Esophagus (tissue), 2 donors: Measurements from ENCODE around the gene PIWIL1. TPM values are rescaled to one million over a fixed set of nuclear protein-coding genes. Genes with fewer than 3 reads are reported as not detected.

ENCODE experiments used
- H3K27ac ChIP-seq, 2 donors: one replicate each; pipeline ENCODE4 v1.5.1; 2013; ENCODE audit warnings: low read depth in 2 of 2, mild to moderate bottlenecking in 2 of 2, inconsistent platforms in 1 of 2, low read length in 1 of 2, moderate library complexity in 1 of 2
- H3K27me3 ChIP-seq, 2 donors: one replicate each; pipeline ENCODE4 v1.6.1; 2013; ENCODE audit warnings: low read length in 2 of 2, control low read depth in 1 of 2, mild to moderate bottlenecking in 1 of 2; ENCODE audit not compliant: insufficient read depth in 2 of 2, control insufficient read depth in 1 of 2
- H3K36me3 ChIP-seq, 2 donors: one replicate each; pipeline ENCODE4 v1.6.1; 2013; ENCODE audit warnings: low read length in 1 of 2; ENCODE audit not compliant: control insufficient read depth in 2 of 2, insufficient read depth in 2 of 2
- H3K4me1 ChIP-seq, 2 donors: one replicate each; pipeline ENCODE4 v1.6.1; 2013; ENCODE audit warnings: low read length in 1 of 2; ENCODE audit not compliant: control insufficient read depth in 2 of 2, insufficient read depth in 2 of 2
- H3K4me3 ChIP-seq, 2 donors: one replicate each; pipeline ENCODE4 v1.5.1; 2013; ENCODE audit warnings: low read length in 2 of 2, mild to moderate bottlenecking in 2 of 2, low read depth in 1 of 2, moderate library complexity in 1 of 2
- H3K9me3 ChIP-seq, 2 donors: one replicate each; pipeline ENCODE4 v1.6.1; 2013; ENCODE audit warnings: mild to moderate bottlenecking in 2 of 2, low read depth in 1 of 2, low read length in 1 of 2, moderate library complexity in 1 of 2; ENCODE audit not compliant: control insufficient read depth in 2 of 2, insufficient read depth in 1 of 2
- WGBS, 2 donors: extraction: QIAGEN DNeasy Blood & Tissue Kit; methylation state at CpG; one replicate each; pipeline ENCODE4 v1.1.7; 2013; 5-methylcytosine and 5-hydroxymethylcytosine counted together
- polyA plus RNA-seq, 2 donors: library from polyadenylated mRNA; stranded (reverse); fragments of 200-250 nt; gene quantifications; one replicate each; pipeline ENCODE4 v1.2.3, GENCODE V29; 2013
- donor health status: healthy with polysubstance abuse.
- donor health status: Bipolar disorder and iron deficiency.

Gene PIWIL1
- polyA plus RNA-seq, 2 donors: not detected

GRCh38 chr12:130418251-130418650 lies 80.6 kb downstream of the PIWIL1 start:
- no peaks in the 10 kb centered on the region for H3K9me3 ChIP-seq
- no peaks in the 10 kb centered on the region for H3K27me3 ChIP-seq
- H3K4me1 ChIP-seq: no peaks in the 10 kb centered on the region
- H3K27ac ChIP-seq: no peak overlapping the region
- 66 to 70% methylated on average over 3 of the region's 3 CpGs for WGBS, 2 donors
- H3K36me3 ChIP-seq: no peaks in the 10 kb centered on the region
- H3K4me3 ChIP-seq: no peak overlapping the region

- no peaks in the 10 kb centered on the region for H3K36me3 ChIP-seq
- H3K9me3 ChIP-seq: no peaks in the 10 kb centered on the region
- no peaks in the 10 kb centered on the region for H3K27me3 ChIP-seq
- no peaks in the 10 kb centered on the region for H3K4me1 ChIP-seq
- WGBS, 2 donors: 62 to 70% methylated on average over 6 of the region's 6 CpGs
- H3K4me3 ChIP-seq: no peak overlapping the region
- H3K27ac ChIP-seq: no peak overlapping the region
Measured at GRCh38 chr12:130419116-130419515, 81.4 kb downstream of the PIWIL1 start.

GRCh38 chr12:130420071-130420470 lies 82.4 kb downstream of the PIWIL1 start:
- Histone ChIP-seq H3K27ac (no peak overlapping the region), H3K9me3 (no peaks in the 10 kb centered on the region), H3K4me1 (no peaks in the 10 kb centered on the region), H3K27me3 (no peaks in the 10 kb centered on the region), H3K36me3 (no peaks in the 10 kb centered on the region), H3K4me3 (no peak overlapping the region)
- WGBS, 2 donors: 65 to 81% methylated on average over 4 of the region's 4 CpGs

- 60 to 62% methylated on average over 6 of the region's 6 CpGs for WGBS, 2 donors
Measured at GRCh38 chr12:130421896-130422295, 84.2 kb downstream of the PIWIL1 start.

More at GRCh38 chr12:130421896-130422295, 84.2 kb downstream of the PIWIL1 start:
- Histone ChIP-seq H3K9me3 (no peaks in the 10 kb centered on the region), H3K27me3 (no peaks in the 10 kb centered on the region), H3K4me3 (no peak overlapping the region), H3K4me1 (no peaks in the 10 kb centered on the region), H3K36me3 (no peaks in the 10 kb centered on the region), H3K27ac (no peak overlapping the region)

Other genes starting within 250 kb of the PIWIL1 start
- 10 to 100 TPM in 1 of 2 donors, 1 to 10 TPM in 1; 7.2 to 18.7 TPM for gene FZD10, start 175.4 kb upstream of the PIWIL1 start, polyA plus RNA-seq